Measurements from ENCODE around the gene FBF1. TPM values are rescaled to one million over a fixed set of nuclear protein-coding genes. Genes with fewer than 3 reads are reported as not detected.

The FBF1 gene
- polyA plus RNA-seq, 1 donor from 2014 or later = 13.5 TPM

GRCh38 chr17:75878174-75878998 lies 62.5 kb downstream of the FBF1 start, which contains the start of gene TRIM47:
TSS of gene TRIM47 (minus strand) at chr17:75878581. CDS start at chr17:75878548, 33 bp downstream.
- no peaks in the 10 kb centered on the region for H4K20me1 ChIP-seq (ENCODE audit: insufficient read depth)
- no peaks in the 10 kb centered on the region for H3K9me2 ChIP-seq (ENCODE audit: insufficient read depth, low read length)
- H3K27ac ChIP-seq (ENCODE audit: low read length) = no peak within 1 kb of the TSS
- peaks cover 46% of the 10 kb centered on the region for H3K27me3 ChIP-seq (ENCODE audit: insufficient read depth, low read depth, low read length)
- no peak within 1 kb of the TSS for H2AFZ ChIP-seq (ENCODE audit: low read depth, low read length)
- H3K79me2 ChIP-seq (replicated peaks; ENCODE audit: insufficient read depth, low read length) = no peaks in the 10 kb centered on the region
- no peak within 1 kb of the TSS for H3K9ac ChIP-seq (ENCODE audit: low read length)
- no peaks in the 10 kb centered on the region for H3F3A ChIP-seq (ENCODE audit: insufficient read depth, low read length, poor library complexity, severe bottlenecking)
- peak; percentile 9 for TF ChIP-seq SMC3 (conservative IDR thresholded peaks at IDR 0.05; ENCODE audit: poor library complexity)
- no peak for TF ChIP-seq EP300 (conservative IDR thresholded peaks at IDR 0.05; ENCODE audit: poor library complexity, severe bottlenecking)
- peak; percentile 37 for TF ChIP-seq CTCF (IDR thresholded peaks at IDR 0.05; ENCODE audit: poor library complexity, severe bottlenecking)
- peak within 1 kb of the TSS; percentile 58 for H3K4me3 ChIP-seq (ENCODE audit: low read length)
- H3K9me3 ChIP-seq (ENCODE audit: low read length) = no peaks in the 10 kb centered on the region
- no peak within 1 kb of the TSS for H3K4me2 ChIP-seq (ENCODE audit: low read length)
- no peaks in the 10 kb centered on the region for H3K36me3 ChIP-seq (ENCODE audit: insufficient read depth, low read length)

GRCh38 chr17:75877752-75878173 lies 63.1 kb downstream of the FBF1 start:
- no peaks in the 10 kb centered on the region for H3K79me2 ChIP-seq (replicated peaks; ENCODE audit: insufficient read depth, low read length)
- no peaks in the 10 kb centered on the region for H3K9me3 ChIP-seq (ENCODE audit: low read length)
- H3K36me3 ChIP-seq (ENCODE audit: insufficient read depth, low read length) = no peaks in the 10 kb centered on the region
- H3K27ac ChIP-seq (ENCODE audit: low read length) = no peak overlapping the region
- peaks cover 46% of the 10 kb centered on the region for H3K27me3 ChIP-seq (ENCODE audit: insufficient read depth, low read depth, low read length)
- peak overlapping the region; percentile 58 for H3K4me3 ChIP-seq (ENCODE audit: low read length)
- no peaks in the 10 kb centered on the region for H3K9me2 ChIP-seq (ENCODE audit: insufficient read depth, low read length)
- no peak overlapping the region for H3K4me2 ChIP-seq (ENCODE audit: low read length)
- no peaks in the 10 kb centered on the region for H3F3A ChIP-seq (ENCODE audit: insufficient read depth, low read length, poor library complexity, severe bottlenecking)
- no peaks in the 10 kb centered on the region for H4K20me1 ChIP-seq (ENCODE audit: insufficient read depth)
- TF ChIP-seq TAF1 (IDR thresholded peaks at IDR 0.05; ENCODE audit: low read depth) (no peak), RAD21 (conservative IDR thresholded peaks at IDR 0.05) (peak; percentile 43), SMC3 (conservative IDR thresholded peaks at IDR 0.05; ENCODE audit: poor library complexity) (peak; percentile 57), CTCF (IDR thresholded peaks at IDR 0.05; ENCODE audit: poor library complexity, severe bottlenecking) (peak; percentile 80), MXI1 (conservative IDR thresholded peaks at IDR 0.05; ENCODE audit: poor library complexity, severe bottlenecking) (peak; percentile 49)
- no peak overlapping the region for H2AFZ ChIP-seq (ENCODE audit: low read depth, low read length)
- no peak overlapping the region for H3K9ac ChIP-seq (ENCODE audit: low read length)
